SK-N-SH treated with all-trans-retinoic acid at 6 μM for 48 hours (cell line): ENCODE data around the gene NEGR1.

Source experiments
- ATAC-seq: fragments of 200-7000 bp; cut with Tn5 transposase; 3 replicates; pipeline ENCODE4 v1.9.1; 2020; ENCODE audit warnings: mild to moderate bottlenecking, moderate library complexity
- BACH2 ChIP-seq: fragments of 250-450 bp; sonication (Bioruptor Pico); IDR thresholded peaks from 2 replicates; pipeline ENCODE4 v1.9.0; 2021; ENCODE audit warnings: mild to moderate bottlenecking, borderline replicate concordance
- CSDC2 ChIP-seq: fragments of 250-450 bp; sonication (Bioruptor Pico); IDR thresholded peaks from 2 replicates; pipeline ENCODE4 v1.5.0; 2020; ENCODE audit warnings: mild to moderate bottlenecking, moderate library complexity
- CSRNP3 ChIP-seq: fragments of 250-450 bp; sonication (Bioruptor Pico); IDR thresholded peaks from 2 replicates; pipeline ENCODE4 v1.5.1; 2021; ENCODE audit warnings: mild to moderate bottlenecking, moderate library complexity
- ESRRG ChIP-seq: fragments of 250-450 bp; sonication (Bioruptor Pico); IDR thresholded peaks from 2 replicates; pipeline ENCODE4 v1.6.1; 2021; ENCODE audit warnings: mild to moderate bottlenecking
- OSR1 ChIP-seq: fragments of 250-450 bp; sonication (Bioruptor Pico); IDR thresholded peaks from 2 replicates; pipeline ENCODE4 v1.8.0; 2022; ENCODE audit warnings: moderate library complexity, mild to moderate bottlenecking, inconsistent platforms
- PATZ1 ChIP-seq: fragments of 250-450 bp; sonication (Bioruptor Pico); IDR thresholded peaks from 2 replicates; pipeline ENCODE4 v1.8.0; 2020; ENCODE audit warnings: mild to moderate bottlenecking, moderate library complexity, borderline replicate concordance
- POU6F1 ChIP-seq: fragments of 250-450 bp; sonication (Bioruptor Pico); IDR thresholded peaks from 2 replicates; pipeline ENCODE4 v1.8.0; 2021; ENCODE audit warnings: low read depth, mild to moderate bottlenecking, moderate library complexity, borderline replicate concordance
- PPARA ChIP-seq: fragments of 250-450 bp; sonication (Bioruptor Pico); IDR thresholded peaks from 2 replicates; pipeline ENCODE4 v1.5.0; 2020; ENCODE audit warnings: mild to moderate bottlenecking, borderline replicate concordance
- RARB ChIP-seq: fragments of 250-450 bp; sonication (Bioruptor Pico); IDR thresholded peaks from 2 replicates; pipeline ENCODE4 v1.8.0; 2021; ENCODE audit warnings: mild to moderate bottlenecking, moderate library complexity
- SNAI2 ChIP-seq: fragments of 250-450 bp; sonication (Bioruptor Pico); IDR thresholded peaks from 2 replicates; pipeline ENCODE4 v1.5.0; 2020; ENCODE audit warnings: mild to moderate bottlenecking, moderate library complexity
- TCF4 ChIP-seq: fragments of 250-450 bp; sonication (Bioruptor Pico); IDR thresholded peaks from 2 replicates; pipeline ENCODE4 v1.8.0; 2021; ENCODE audit warnings: mild to moderate bottlenecking, moderate library complexity, borderline replicate concordance
- TSHZ2 ChIP-seq: fragments of 250-450 bp; sonication (Bioruptor Pico); IDR thresholded peaks from 2 replicates; pipeline ENCODE4 v1.5.0; 2020; ENCODE audit warnings: mild to moderate bottlenecking, moderate library complexity
- ZC3H10 ChIP-seq: fragments of 250-450 bp; sonication (Bioruptor Pico); IDR thresholded peaks from 2 replicates; pipeline ENCODE4 v1.5.1; 2021; ENCODE audit warnings: mild to moderate bottlenecking, moderate library complexity
- ZFP3 ChIP-seq: fragments of 250-450 bp; sonication (Bioruptor Pico); IDR thresholded peaks from 2 replicates; pipeline ENCODE4 v1.5.0; 2020; ENCODE audit warnings: mild to moderate bottlenecking, moderate library complexity
- ZFP30 ChIP-seq: fragments of 450-650 bp; formaldehyde crosslinking; IDR thresholded peaks from 2 replicates; pipeline ENCODE4 v1.5.0; 2022; ENCODE audit warnings: mild to moderate bottlenecking, moderate library complexity
- ZNF565 ChIP-seq: fragments of 450-650 bp; formaldehyde crosslinking; conservative IDR thresholded peaks from 2 replicates; pipeline ENCODE4 v1.5.0; 2020; ENCODE audit warnings: low read depth, mild to moderate bottlenecking, moderate library complexity
- ZNF8 ChIP-seq: fragments of 450-650 bp; formaldehyde crosslinking; IDR thresholded peaks from 2 replicates; pipeline ENCODE4 v1.5.0; 2020; ENCODE audit warnings: mild to moderate bottlenecking, moderate library complexity

The NEGR1 gene

GRCh38 chr1:72119491-72119890, 162.8 kb downstream of the NEGR1 start (continued):
- TF ChIP-seq TSHZ2 (no peak), ZFP3 (no peak), ZNF565 (CRISPR knock-in tag) (no peak), ZNF8 (no peak), ZFP30 (CRISPR knock-in tag) (no peak)

- TF ChIP-seq TSHZ2 = no peak
- no peak for TF ChIP-seq ESRRG (CRISPR knock-in tag)
- no peak for TF ChIP-seq RARB
- TF ChIP-seq CSRNP3 (CRISPR knock-in tag) = no peak
- no peak for TF ChIP-seq ZNF8
- TF ChIP-seq CSDC2 (CRISPR knock-in tag) = no peak
- no peak for TF ChIP-seq ZFP30 (CRISPR knock-in tag)
- no peak for TF ChIP-seq ZC3H10
- TF ChIP-seq PPARA (CRISPR knock-in tag) = no peak
- no peak for TF ChIP-seq TCF4
- no peak for TF ChIP-seq BACH2 (CRISPR knock-in tag)
- no peak for ATAC-seq
Observed at GRCh38 chr1:72117621-72118020, 164.7 kb downstream of the NEGR1 start.

- no peak for ATAC-seq
- TF ChIP-seq ESRRG (CRISPR knock-in tag) (no peak), RARB (no peak), ZC3H10 (no peak), PATZ1 (CRISPR knock-in tag) (no peak), OSR1 (no peak), POU6F1 (CRISPR knock-in tag) (no peak), ZNF565 (CRISPR knock-in tag) (no peak), PPARA (CRISPR knock-in tag) (no peak), TCF4 (no peak)
Observed at GRCh38 chr1:72115290-72115689, 167.0 kb downstream of the NEGR1 start.

- no peak for ATAC-seq
- TF ChIP-seq POU6F1 (CRISPR knock-in tag) = no peak
- TF ChIP-seq TSHZ2 = no peak
- TF ChIP-seq SNAI2 (CRISPR knock-in tag) = no peak
- no peak for TF ChIP-seq ZNF565 (CRISPR knock-in tag)
- TF ChIP-seq TCF4 = no peak
- TF ChIP-seq RARB = no peak
- no peak for TF ChIP-seq ZFP30 (CRISPR knock-in tag)
- TF ChIP-seq OSR1 = no peak
Observed at GRCh38 chr1:72111662-72112061, 170.7 kb downstream of the NEGR1 start.
